Neural cell (in vitro differentiated cells): ENCODE data around the gene INPP5A. TPM values are rescaled to one million over a fixed set of nuclear protein-coding genes. Genes with fewer than 3 reads are reported as not detected.

Experiments
- H2AFZ ChIP-seq: fragments of 200-600, 300-800 bp; sonication (generic), shearing (Covaris generic); 2 replicates; pipeline ENCODE4 v1.6.0; 2014; ENCODE audit warnings: low read depth, mild to moderate bottlenecking, antibody characterized with exemption, low read length, moderate library complexity
- H3F3A ChIP-seq: fragments of 200-600 bp; shearing (Covaris generic); 2 replicates; pipeline ENCODE4 v1.6.1; 2016; ENCODE audit warnings: mild to moderate bottlenecking, moderate library complexity, mixed read lengths, antibody characterized with exemption, low read length; ENCODE audit not compliant: insufficient read depth, poor library complexity, severe bottlenecking
- H3K27ac ChIP-seq: fragments of 200-600, 300-800 bp; sonication (generic), shearing (Covaris generic); 2 replicates; pipeline ENCODE4 v1.5.1; 2014; ENCODE audit warnings: mild to moderate bottlenecking, low read length, moderate library complexity
- H3K27me3 ChIP-seq: fragments of 300-800, 200-600 bp; sonication (generic), shearing (Covaris generic); 2 replicates; pipeline ENCODE4 v1.6.0; 2014; ENCODE audit warnings: mild to moderate bottlenecking, low read depth, low read length, moderate library complexity; ENCODE audit not compliant: insufficient read depth
- H3K36me3 ChIP-seq: fragments of 300-800, 200-600 bp; sonication (generic), shearing (Covaris generic); 2 replicates; pipeline ENCODE4 v1.5.1; 2014; ENCODE audit warnings: mild to moderate bottlenecking, antibody characterized with exemption, low read length, moderate library complexity; ENCODE audit not compliant: insufficient read depth
- H3K4me2 ChIP-seq: fragments of 300-800, 200-600 bp; sonication (generic), shearing (Covaris generic); 2 replicates; pipeline ENCODE4 v1.6.0; 2014; ENCODE audit warnings: mild to moderate bottlenecking, low read length
- H3K4me3 ChIP-seq: fragments of 300-800, 200-600 bp; sonication (generic), shearing (Covaris generic); 2 replicates; pipeline ENCODE4 v1.5.1; 2014; ENCODE audit warnings: mild to moderate bottlenecking, low read length, moderate library complexity
- H3K79me2 ChIP-seq: fragments of 200-600 bp; shearing (Covaris generic); replicated peaks from 2 replicates; pipeline ENCODE4 v1.6.0; 2014; ENCODE audit warnings: mild to moderate bottlenecking, low read length, moderate library complexity; ENCODE audit not compliant: insufficient read depth
- H3K9ac ChIP-seq: fragments of 300-800, 200-600 bp; sonication (generic), shearing (Covaris generic); 2 replicates; pipeline ENCODE4 v1.6.1; 2016; ENCODE audit warnings: mild to moderate bottlenecking, low read length, mixed read lengths
- H3K9me2 ChIP-seq: fragments of 200-600 bp; shearing (Covaris generic); 2 replicates; pipeline ENCODE4 v1.6.1; 2016; ENCODE audit warnings: mild to moderate bottlenecking, low read length, mixed read lengths; ENCODE audit not compliant: insufficient read depth
- H3K9me3 ChIP-seq: fragments of 200-600, 300-800 bp; sonication (generic), shearing (Covaris generic); 2 replicates; pipeline ENCODE4 v1.6.1; 2016; ENCODE audit warnings: mild to moderate bottlenecking, mixed run types, low read length, moderate library complexity, mixed read lengths
- H4K20me1 ChIP-seq: fragments of 200-600 bp; shearing (Covaris generic); 2 replicates; pipeline ENCODE4 v1.6.1; 2016; ENCODE audit warnings: mild to moderate bottlenecking, mixed run types; ENCODE audit not compliant: insufficient read depth
- EP300 ChIP-seq: fragments of 450-650 bp; conservative IDR thresholded peaks from 2 replicates; pipeline ENCODE4 v1.6.1; 2014; ENCODE audit warnings: antibody characterized with exemption, mild to moderate bottlenecking, moderate library complexity; ENCODE audit not compliant: poor library complexity, severe bottlenecking
- EZH2 ChIP-seq: fragments of 200-600, 300-800 bp; shearing (Covaris generic), sonication (generic); IDR thresholded peaks from 2 replicates; pipeline ENCODE4 v1.6.1; 2014; ENCODE audit warnings: antibody characterized with exemption, low read length, borderline replicate concordance, mild to moderate bottlenecking; ENCODE audit not compliant: insufficient read depth, poor library complexity, severe bottlenecking
- MXI1 ChIP-seq: fragments of 450-650 bp; conservative IDR thresholded peaks from 2 replicates; pipeline ENCODE4 v1.6.1; 2014; ENCODE audit warnings: antibody characterized with exemption, mild to moderate bottlenecking; ENCODE audit not compliant: poor library complexity, severe bottlenecking
- POLR2AphosphoS5 ChIP-seq: IDR thresholded peaks from 2 replicates; pipeline ENCODE4 v1.6.1; 2012
- RAD21 ChIP-seq: fragments of 450-650 bp; conservative IDR thresholded peaks from 2 replicates; pipeline ENCODE4 v1.6.1; 2014; ENCODE audit warnings: antibody characterized with exemption, mild to moderate bottlenecking, moderate library complexity
- REST ChIP-seq: IDR thresholded peaks from 2 replicates; pipeline ENCODE4 v1.6.1; 2012; ENCODE audit warnings: borderline replicate concordance
- SMC3 ChIP-seq: fragments of 450-650 bp; conservative IDR thresholded peaks from 2 replicates; pipeline ENCODE4 v1.6.1; 2014; ENCODE audit warnings: antibody characterized with exemption, mild to moderate bottlenecking, moderate library complexity; ENCODE audit not compliant: poor library complexity
- TAF1 ChIP-seq: IDR thresholded peaks from 2 replicates; pipeline ENCODE4 v1.6.1; 2012; ENCODE audit warnings: low read depth
- polyA plus RNA-seq: library from polyadenylated mRNA; depleted of rRNA; stranded (reverse); fragments of >200 nt; gene quantifications from 2 replicates; pipeline ENCODE4 v1.2.3, GENCODE V29; 2014
- TF ChIP-seq, protein P1 (sequence below): fragments of 450-650 bp; IDR thresholded peaks from 2 replicates; pipeline ENCODE4 v1.5.1; 2014; ENCODE audit warnings: antibody characterized with exemption, mild to moderate bottlenecking, moderate library complexity; ENCODE audit not compliant: poor library complexity, severe bottlenecking

Gene INPP5A
- polyA plus RNA-seq, 1 donor from 2014 or later, result 48.8 TPM

DNA sequence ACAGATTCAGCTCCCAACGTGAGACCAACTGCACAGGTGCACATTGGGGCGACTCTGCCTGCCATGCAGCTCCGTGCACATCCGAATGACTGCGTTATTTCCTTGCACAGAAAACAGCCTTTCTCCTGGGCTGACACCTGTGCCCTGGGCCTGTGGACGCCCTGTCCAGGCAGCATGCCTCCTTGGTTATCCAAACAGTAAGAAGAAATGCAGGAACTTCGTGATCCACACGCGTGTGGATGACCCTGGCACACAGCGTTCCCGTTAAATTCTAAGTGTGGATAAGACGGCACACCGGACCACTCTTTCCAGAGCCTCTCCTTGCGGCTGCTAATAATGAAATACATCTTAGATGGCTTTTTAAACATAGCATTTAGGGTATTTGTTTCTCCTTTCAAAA lies 208.8 kb downstream of the INPP5A start:
- no peak overlapping the region for H3K27ac ChIP-seq
- H2AFZ ChIP-seq, result no peak overlapping the region
- H3K9me3 ChIP-seq, result no peaks in the 10 kb centered on the region
- peaks cover 11% of the 10 kb centered on the region for H3K27me3 ChIP-seq
- H3K36me3 ChIP-seq, result no peaks in the 10 kb centered on the region
- no peaks in the 10 kb centered on the region for H3F3A ChIP-seq
- H3K4me2 ChIP-seq, result no peak overlapping the region
- no peak overlapping the region for H3K4me3 ChIP-seq
- H3K9ac ChIP-seq, result no peak overlapping the region
- TF ChIP-seq EP300, result no peak
- no peak for TF ChIP-seq EZH2
- no peak for TF ChIP-seq MXI1
- TF ChIP-seq SMC3, result no peak
- TF ChIP-seq REST, result no peak
- TF ChIP-seq, protein P1, sequence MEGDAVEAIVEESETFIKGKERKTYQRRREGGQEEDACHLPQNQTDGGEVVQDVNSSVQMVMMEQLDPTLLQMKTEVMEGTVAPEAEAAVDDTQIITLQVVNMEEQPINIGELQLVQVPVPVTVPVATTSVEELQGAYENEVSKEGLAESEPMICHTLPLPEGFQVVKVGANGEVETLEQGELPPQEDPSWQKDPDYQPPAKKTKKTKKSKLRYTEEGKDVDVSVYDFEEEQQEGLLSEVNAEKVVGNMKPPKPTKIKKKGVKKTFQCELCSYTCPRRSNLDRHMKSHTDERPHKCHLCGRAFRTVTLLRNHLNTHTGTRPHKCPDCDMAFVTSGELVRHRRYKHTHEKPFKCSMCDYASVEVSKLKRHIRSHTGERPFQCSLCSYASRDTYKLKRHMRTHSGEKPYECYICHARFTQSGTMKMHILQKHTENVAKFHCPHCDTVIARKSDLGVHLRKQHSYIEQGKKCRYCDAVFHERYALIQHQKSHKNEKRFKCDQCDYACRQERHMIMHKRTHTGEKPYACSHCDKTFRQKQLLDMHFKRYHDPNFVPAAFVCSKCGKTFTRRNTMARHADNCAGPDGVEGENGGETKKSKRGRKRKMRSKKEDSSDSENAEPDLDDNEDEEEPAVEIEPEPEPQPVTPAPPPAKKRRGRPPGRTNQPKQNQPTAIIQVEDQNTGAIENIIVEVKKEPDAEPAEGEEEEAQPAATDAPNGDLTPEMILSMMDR, result no peak
- no peak for TF ChIP-seq POLR2AphosphoS5
- no peak for TF ChIP-seq RAD21
- no peak for TF ChIP-seq TAF1
- no peaks in the 10 kb centered on the region for H3K79me2 ChIP-seq
- no peaks in the 10 kb centered on the region for H4K20me1 ChIP-seq
- H3K9me2 ChIP-seq, result no peaks in the 10 kb centered on the region

GRCh38 chr10:132746801-132747625 lies 209.4 kb downstream of the INPP5A start:
- Histone ChIP-seq H3K27me3 (peaks cover 10% of the 10 kb centered on the region), H3K9ac (no peak overlapping the region), H3F3A (no peaks in the 10 kb centered on the region), H3K9me2 (no peaks in the 10 kb centered on the region), H3K9me3 (no peaks in the 10 kb centered on the region), H3K4me2 (no peak overlapping the region), H3K36me3 (no peaks in the 10 kb centered on the region), H3K79me2 (no peaks in the 10 kb centered on the region), H2AFZ (no peak overlapping the region), H3K27ac (no peak overlapping the region), H3K4me3 (no peak overlapping the region), H4K20me1 (no peaks in the 10 kb centered on the region)
- TF ChIP-seq EZH2 (no peak), POLR2AphosphoS5 (no peak), EP300 (no peak), REST (no peak), MXI1 (no peak), TAF1 (no peak), SMC3 (no peak), RAD21 (no peak)
- TF ChIP-seq, protein P1, result no peak
